Skeletal muscle satellite cell (primary cell): ENCODE data around the gene FN1.

Experiments used
- H3K27me3 ChIP-seq: 2 replicates; pipeline ENCODE4 v1.7.0; 2013; ENCODE audit warnings: low read length; ENCODE audit not compliant: control insufficient read depth, insufficient read depth
- H3K36me3 ChIP-seq: 2 replicates; pipeline ENCODE4 v1.7.0; 2013; ENCODE audit warnings: mild to moderate bottlenecking, control low read depth, low read length; ENCODE audit not compliant: insufficient read depth
- H3K4me1 ChIP-seq: 2 replicates; pipeline ENCODE4 v1.7.0; 2013; ENCODE audit warnings: low read length; ENCODE audit not compliant: control insufficient read depth, insufficient read depth
- H3K4me2 ChIP-seq: 2 replicates; pipeline ENCODE4 v1.7.0; 2013; ENCODE audit warnings: mild to moderate bottlenecking, low read length
- H3K4me3 ChIP-seq: 2 replicates; pipeline ENCODE4 v1.7.0; 2013; ENCODE audit warnings: low read length
- H3K9ac ChIP-seq: 2 replicates; pipeline ENCODE4 v1.7.0; 2013; ENCODE audit warnings: mild to moderate bottlenecking, low read depth, low read length, moderate library complexity
- H3K9me3 ChIP-seq: replicated peaks from 2 replicates; pipeline ENCODE4 v1.7.0; 2013; ENCODE audit warnings: mild to moderate bottlenecking, control low read depth, low read length

The FN1 gene

DNA sequence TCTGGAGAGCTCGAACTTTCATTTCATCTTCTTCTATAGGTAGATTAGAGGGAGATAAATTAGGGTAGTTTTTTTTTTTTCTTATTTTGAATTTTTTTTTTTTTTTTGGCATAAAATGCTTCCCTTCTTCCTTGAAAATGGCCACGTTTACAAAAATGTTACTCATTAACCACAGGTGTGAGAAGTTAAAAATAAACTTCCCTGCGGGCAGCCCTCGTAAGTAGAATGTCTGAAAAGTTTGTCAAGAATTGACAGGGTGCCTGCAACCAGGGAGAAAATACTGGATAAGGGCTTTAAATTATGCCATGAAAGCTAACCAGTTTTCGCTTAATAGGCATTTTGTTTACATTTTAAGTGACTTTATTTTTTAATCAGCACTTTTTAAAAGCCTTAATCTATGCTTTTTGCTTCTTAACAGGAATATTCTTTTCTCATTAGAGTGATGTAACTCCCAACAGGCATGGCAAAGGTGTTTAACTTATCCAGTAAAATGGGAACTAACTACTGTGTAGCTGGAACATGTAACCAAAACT, 4.2 kb upstream of the FN1 start:
- no peak overlapping the region for H3K4me3 ChIP-seq
- H3K4me1 ChIP-seq = peaks cover 36% of the 10 kb centered on the region
- H3K27me3 ChIP-seq = no peaks in the 10 kb centered on the region
- peak overlapping the region; percentile 93 for H3K4me2 ChIP-seq
- H3K9ac ChIP-seq = no peak overlapping the region
- H3K9me3 ChIP-seq = no peaks in the 10 kb centered on the region
- peaks cover 7% of the 10 kb centered on the region for H3K36me3 ChIP-seq

DNA sequence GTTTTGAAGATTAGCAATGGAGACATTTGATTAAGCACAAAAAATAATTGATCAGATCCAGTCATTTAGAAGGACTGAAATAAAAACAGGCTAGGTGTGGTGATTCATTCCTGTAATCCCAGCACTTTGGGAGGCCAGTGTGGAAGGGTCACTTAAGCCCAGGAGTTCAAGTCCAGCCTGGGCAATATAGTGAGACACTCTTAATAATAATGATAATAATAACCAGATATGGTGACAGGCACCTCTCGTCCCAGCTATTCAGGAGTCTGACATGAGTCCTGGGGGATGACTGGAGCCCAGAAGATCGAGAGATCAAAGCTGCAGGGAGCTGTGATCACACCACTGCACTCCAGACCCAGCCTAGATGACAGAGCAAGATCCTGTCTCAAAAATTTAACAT, 3.5 kb upstream of the FN1 start:
- H3K4me2 ChIP-seq = peak overlapping the region; percentile 93
- peak overlapping the region; percentile 99 for H3K9ac ChIP-seq
- H3K4me1 ChIP-seq = peaks cover 36% of the 10 kb centered on the region
- peaks cover 14% of the 10 kb centered on the region for H3K36me3 ChIP-seq
- no peak overlapping the region for H3K4me3 ChIP-seq
- no peaks in the 10 kb centered on the region for H3K9me3 ChIP-seq
- no peaks in the 10 kb centered on the region for H3K27me3 ChIP-seq

DNA sequence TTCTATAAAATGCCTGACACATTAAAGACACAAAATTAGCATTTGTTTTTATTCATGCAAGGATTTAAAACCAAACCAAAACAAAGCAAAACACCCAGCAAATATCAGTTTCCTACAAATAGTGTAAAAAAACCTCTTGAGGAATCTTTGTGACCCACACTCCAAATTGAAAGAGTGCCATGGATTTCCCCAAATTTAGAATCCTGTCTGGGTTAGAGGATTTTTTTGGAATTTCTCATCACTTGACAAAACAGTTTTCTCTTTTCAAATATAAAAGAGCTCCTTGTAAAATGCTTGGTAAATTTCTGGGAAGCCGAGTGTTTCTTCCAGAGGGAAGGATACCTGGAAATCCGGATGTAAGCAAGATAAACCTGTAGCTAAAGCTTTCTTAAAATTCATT, 1.7 kb upstream of the FN1 start:
- H3K4me2 ChIP-seq = peak overlapping the region; percentile 93
- no peaks in the 10 kb centered on the region for H3K9me3 ChIP-seq
- H3K36me3 ChIP-seq = peaks cover 31% of the 10 kb centered on the region
- H3K4me3 ChIP-seq = peak overlapping the region; percentile 77
- no peaks in the 10 kb centered on the region for H3K27me3 ChIP-seq
- peak overlapping the region; percentile 99 for H3K9ac ChIP-seq
- H3K4me1 ChIP-seq = peaks cover 40% of the 10 kb centered on the region

GRCh38 chr2:215436705-215437565, 1.1 kb upstream of the FN1 start:
- H3K27me3 ChIP-seq = no peaks in the 10 kb centered on the region
- peak overlapping the region; percentile 99 for H3K9ac ChIP-seq
- peaks cover 38% of the 10 kb centered on the region for H3K36me3 ChIP-seq
- H3K4me3 ChIP-seq = peak overlapping the region; percentile 77
- H3K9me3 ChIP-seq = no peaks in the 10 kb centered on the region
- H3K4me2 ChIP-seq = peak overlapping the region; percentile 93
- peaks cover 47% of the 10 kb centered on the region for H3K4me1 ChIP-seq

- Histone ChIP-seq H3K4me3 (peak overlapping the region; percentile 86), H3K4me2 (peak overlapping the region; percentile 88), H3K9ac (peak overlapping the region; percentile 96), H3K36me3 (peaks cover 53% of the 10 kb centered on the region), H3K27me3 (no peaks in the 10 kb centered on the region), H3K9me3 (no peaks in the 10 kb centered on the region), H3K4me1 (peaks cover 54% of the 10 kb centered on the region)
These were observed 493 bp downstream of the FN1 start for GRCh38 chr2:215435280-215435869.

DNA sequence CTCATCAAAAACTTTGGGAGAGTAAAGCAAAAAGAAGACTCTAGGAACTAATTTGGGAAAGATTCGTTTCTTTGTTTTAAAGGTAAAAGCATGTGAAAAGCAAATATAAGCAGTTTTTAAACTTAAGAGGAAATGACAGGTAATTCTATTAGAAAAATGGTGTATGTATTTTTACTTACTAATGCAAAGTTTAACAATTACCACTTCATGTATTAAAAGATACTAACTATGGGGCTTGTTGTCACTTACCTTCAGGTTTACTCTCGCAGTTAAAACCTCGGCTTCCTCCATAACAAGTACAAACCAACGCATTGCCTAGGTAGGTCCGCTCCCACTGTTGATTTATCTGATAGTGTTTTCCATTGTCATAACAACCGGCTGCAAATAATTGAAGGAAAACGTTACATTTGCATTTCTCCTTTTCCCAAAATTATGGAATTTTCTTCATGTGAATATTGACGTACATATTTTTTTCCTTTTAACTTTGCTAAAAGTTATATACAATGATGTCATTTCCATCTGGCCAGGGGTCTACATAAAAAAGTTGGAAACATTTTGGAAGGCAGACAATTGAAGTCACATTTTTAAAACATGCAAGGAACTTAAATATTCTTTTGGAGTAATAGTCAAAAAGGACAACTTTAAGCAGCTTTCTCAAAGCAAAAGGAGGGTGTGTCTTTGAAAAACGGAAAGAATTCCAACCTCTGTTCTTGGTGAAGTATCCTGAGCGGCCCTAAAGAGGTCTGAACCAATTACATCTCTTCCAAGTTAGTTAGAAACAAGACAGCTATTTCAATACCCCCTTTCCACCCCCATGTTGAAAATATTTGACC, 1.2 kb downstream of the FN1 start:
- peak overlapping the region; percentile 88 for H3K4me2 ChIP-seq
- no peaks in the 10 kb centered on the region for H3K9me3 ChIP-seq
- H3K36me3 ChIP-seq = peaks cover 60% of the 10 kb centered on the region
- H3K4me3 ChIP-seq = peak overlapping the region; percentile 86
- peaks cover 53% of the 10 kb centered on the region for H3K4me1 ChIP-seq
- no peaks in the 10 kb centered on the region for H3K27me3 ChIP-seq
- H3K9ac ChIP-seq = peak overlapping the region; percentile 96

DNA sequence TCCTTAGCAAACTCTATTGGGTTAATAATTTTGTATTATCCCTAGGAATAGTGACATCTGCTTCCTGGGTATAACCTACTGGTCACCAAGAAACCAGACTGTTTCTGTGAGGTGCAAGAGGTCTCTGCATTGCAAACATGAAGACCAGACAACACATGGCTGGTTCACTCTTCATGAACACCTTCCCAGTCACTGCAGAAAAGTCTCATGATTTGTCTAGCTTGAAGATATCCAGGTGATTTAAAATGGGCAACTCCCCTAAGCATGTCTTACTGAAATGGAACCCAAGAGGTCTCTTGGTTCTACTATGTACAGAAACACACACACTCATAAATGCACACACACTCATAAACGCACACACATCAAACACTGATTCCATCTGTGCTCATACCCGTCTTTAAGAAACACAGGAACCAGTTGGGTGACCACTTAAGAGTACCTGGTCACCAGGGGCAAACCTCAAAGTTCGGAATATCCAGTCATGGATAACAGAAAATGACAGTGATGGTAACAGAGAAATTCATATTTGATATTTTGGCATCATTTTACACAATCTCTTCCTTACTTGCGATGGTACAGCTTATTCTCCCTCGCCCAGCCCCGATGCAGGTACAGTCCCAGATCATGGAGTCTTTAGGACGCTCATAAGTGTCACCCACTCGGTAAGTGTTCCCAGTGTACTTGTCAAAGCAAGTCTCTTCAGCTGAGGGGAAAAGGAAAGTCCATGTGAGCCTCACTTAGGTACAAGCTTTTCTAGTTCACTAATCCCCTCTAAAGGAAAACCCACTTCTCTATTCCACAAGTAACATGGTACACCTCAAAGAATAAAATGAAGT, 2.9 kb downstream of the FN1 start:
- Histone ChIP-seq H3K9ac (peak overlapping the region; percentile 96), H3K4me2 (peak overlapping the region; percentile 88), H3K4me3 (peak overlapping the region; percentile 86), H3K36me3 (peaks cover 77% of the 10 kb centered on the region), H3K27me3 (no peaks in the 10 kb centered on the region), H3K9me3 (no peaks in the 10 kb centered on the region), H3K4me1 (peaks cover 41% of the 10 kb centered on the region)

- H3K9me3 ChIP-seq = no peaks in the 10 kb centered on the region
- peaks cover 86% of the 10 kb centered on the region for H3K36me3 ChIP-seq
- H3K4me2 ChIP-seq = peak overlapping the region; percentile 88
- H3K4me3 ChIP-seq = peak overlapping the region; percentile 86
- no peaks in the 10 kb centered on the region for H3K27me3 ChIP-seq
- peaks cover 33% of the 10 kb centered on the region for H3K4me1 ChIP-seq
- peak overlapping the region; percentile 96 for H3K9ac ChIP-seq
These were observed 3.8 kb downstream of the FN1 start for GRCh38 chr2:215431778-215432758.

GRCh38 chr2:215431290-215431689, 4.6 kb downstream of the FN1 start:
- peak overlapping the region; percentile 96 for H3K9ac ChIP-seq
- H3K36me3 ChIP-seq = peaks cover 91% of the 10 kb centered on the region
- no peaks in the 10 kb centered on the region for H3K9me3 ChIP-seq
- peak overlapping the region; percentile 88 for H3K4me2 ChIP-seq
- no peaks in the 10 kb centered on the region for H3K27me3 ChIP-seq
- H3K4me1 ChIP-seq = peaks cover 35% of the 10 kb centered on the region
- H3K4me3 ChIP-seq = peak overlapping the region; percentile 86
